ENCODE measurements around the gene NRXN3.

DNA sequence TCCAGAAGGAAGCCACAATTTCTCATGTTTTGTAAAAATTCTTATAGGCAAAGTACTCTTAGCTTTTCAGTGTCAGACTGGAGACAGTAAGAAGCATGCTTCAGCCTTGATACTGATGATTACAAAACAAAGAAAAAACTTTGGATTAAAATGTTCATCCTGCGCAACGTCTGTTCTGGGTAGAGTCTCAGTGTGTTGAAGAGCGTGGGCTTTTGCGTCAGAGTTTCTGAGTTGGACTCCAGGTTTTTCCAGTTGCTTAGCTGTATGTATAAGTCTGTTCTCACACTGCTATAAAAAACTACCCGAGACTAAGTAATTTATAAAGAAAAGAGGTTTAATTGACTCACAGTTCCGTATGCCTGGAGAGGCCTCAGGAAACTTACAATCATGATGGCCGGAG is 1533.0 kb downstream of the NRXN3 start:
- TF ChIP-seq, protein P1, sequence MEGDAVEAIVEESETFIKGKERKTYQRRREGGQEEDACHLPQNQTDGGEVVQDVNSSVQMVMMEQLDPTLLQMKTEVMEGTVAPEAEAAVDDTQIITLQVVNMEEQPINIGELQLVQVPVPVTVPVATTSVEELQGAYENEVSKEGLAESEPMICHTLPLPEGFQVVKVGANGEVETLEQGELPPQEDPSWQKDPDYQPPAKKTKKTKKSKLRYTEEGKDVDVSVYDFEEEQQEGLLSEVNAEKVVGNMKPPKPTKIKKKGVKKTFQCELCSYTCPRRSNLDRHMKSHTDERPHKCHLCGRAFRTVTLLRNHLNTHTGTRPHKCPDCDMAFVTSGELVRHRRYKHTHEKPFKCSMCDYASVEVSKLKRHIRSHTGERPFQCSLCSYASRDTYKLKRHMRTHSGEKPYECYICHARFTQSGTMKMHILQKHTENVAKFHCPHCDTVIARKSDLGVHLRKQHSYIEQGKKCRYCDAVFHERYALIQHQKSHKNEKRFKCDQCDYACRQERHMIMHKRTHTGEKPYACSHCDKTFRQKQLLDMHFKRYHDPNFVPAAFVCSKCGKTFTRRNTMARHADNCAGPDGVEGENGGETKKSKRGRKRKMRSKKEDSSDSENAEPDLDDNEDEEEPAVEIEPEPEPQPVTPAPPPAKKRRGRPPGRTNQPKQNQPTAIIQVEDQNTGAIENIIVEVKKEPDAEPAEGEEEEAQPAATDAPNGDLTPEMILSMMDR (IDR thresholded peaks at IDR 0.05), result no peak
- TF ChIP-seq POLR2A (IDR thresholded peaks at IDR 0.05), result no peak

Measured in heart left ventricle (tissue), 13 donors.